Dedifferentiated amniotic fluid mesenchymal stem cell (primary cell): ENCODE results near the gene AUH.
A peak's percentile ranks its signal among the peaks of the same experiment; 100 is the strongest.

Source experiments
- DNase-seq: peaks from one replicate; pipeline ENCODE4 v3.0.0-alpha.2; 2016; ENCODE audit errors: extremely low spot score

The AUH gene

DNA sequence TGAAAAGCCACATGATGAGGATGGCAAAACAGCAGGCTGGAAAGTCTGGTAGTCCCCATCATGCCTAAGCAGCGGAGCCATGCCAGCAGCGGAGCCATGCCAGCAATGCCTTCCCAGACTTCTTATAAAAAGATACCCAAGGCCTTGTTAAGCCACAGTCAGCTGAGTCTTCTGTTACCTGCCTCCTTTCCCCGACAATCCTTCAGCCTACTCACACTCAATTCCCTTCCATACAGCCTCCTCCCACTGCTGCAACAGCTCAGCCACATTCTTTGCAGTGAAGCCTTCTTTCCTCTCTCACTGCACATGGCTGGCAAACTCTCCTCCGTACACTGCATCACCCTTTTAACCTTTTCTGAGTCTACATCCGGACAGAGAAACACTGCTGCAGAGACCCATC is 114.9 kb downstream of the AUH start:
- DNase-seq, result no peak

- no peak for DNase-seq
These were observed 116.0 kb downstream of the AUH start for GRCh38 chr9:91245431-91246313.

GRCh38 chr9:91243029-91243428 is 118.7 kb downstream of the AUH start:
- no peak for DNase-seq

GRCh38 chr9:91241909-91242308 is 119.8 kb downstream of the AUH start:
- DNase-seq, result no peak

- no peak for DNase-seq
These were observed 121.0 kb downstream of the AUH start for GRCh38 chr9:91240596-91241165.

- no peak for DNase-seq
These were observed 122.2 kb downstream of the AUH start for GRCh38 chr9:91239367-91240111.

DNA sequence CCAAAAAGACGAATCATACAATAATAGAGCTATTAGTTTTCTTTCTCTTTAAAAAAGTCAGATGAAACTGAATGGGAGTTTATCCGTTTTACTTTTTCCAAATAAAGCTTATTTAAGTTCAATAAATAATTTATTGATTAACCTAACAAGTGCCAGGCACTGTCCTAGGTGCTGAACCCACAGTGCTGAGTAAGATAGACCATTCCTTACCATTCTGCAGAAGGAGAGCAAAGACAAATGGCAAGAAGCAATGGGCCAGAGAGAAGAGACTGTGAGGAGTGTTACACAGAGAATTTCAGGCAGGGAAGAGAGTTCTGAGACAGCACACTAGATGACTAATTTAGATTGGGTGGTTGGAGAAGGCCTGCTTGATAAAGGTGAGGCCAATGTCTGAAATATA is 127.2 kb downstream of the AUH start:
- DNase-seq, result no peak

DNA sequence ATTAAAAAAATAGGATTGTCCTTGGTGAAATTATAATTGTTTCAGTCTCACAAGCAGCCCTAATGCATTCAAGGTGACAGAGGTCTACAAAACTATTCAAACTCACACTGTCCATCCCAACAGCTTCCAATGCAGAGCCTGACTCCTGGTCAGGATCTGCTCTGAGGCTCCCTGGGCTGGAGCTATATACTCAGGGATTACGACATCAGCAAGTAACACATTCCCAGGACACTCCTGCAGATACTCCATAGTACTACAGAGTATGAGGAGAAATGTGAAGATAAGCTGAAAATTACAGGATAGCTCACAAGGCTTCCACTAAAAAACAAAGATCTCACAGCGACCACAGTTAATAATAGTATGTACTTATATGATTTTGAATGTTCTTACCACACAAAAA is 130.1 kb downstream of the AUH start:
- DNase-seq, result no peak

GRCh38 chr9:91223000-91223399 is 138.7 kb downstream of the AUH start:
- DNase-seq, result no peak

GRCh38 chr9:91222457-91222856 is 139.3 kb downstream of the AUH start:
- DNase-seq, result no peak

GRCh38 chr9:91221332-91221731 is 140.4 kb downstream of the AUH start:
- DNase-seq, result peak; percentile 23

- DNase-seq, result no peak
These were observed 141.1 kb downstream of the AUH start for GRCh38 chr9:91220491-91221135.

DNA sequence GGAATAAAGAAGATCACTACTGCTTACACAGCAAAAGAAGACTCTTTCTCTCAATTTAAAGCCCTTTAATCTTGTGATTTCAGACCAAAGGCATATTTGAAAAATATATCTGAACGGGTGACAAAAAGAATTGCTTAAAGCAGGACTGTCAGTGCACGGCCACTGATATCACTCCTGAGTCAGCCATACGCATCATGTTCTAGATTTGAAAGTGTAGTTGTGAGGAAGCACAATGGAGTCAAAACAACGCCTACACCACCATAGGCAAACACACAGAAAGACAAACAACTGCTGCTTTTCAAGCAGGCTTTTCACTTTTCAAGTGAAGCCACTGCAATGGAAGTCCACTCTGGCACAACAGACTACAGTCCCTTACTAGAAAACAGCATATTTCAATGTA is 141.7 kb downstream of the AUH start:
- no peak for DNase-seq

- DNase-seq, result no peak
These were observed 142.2 kb downstream of the AUH start for GRCh38 chr9:91219557-91219956.

DNA sequence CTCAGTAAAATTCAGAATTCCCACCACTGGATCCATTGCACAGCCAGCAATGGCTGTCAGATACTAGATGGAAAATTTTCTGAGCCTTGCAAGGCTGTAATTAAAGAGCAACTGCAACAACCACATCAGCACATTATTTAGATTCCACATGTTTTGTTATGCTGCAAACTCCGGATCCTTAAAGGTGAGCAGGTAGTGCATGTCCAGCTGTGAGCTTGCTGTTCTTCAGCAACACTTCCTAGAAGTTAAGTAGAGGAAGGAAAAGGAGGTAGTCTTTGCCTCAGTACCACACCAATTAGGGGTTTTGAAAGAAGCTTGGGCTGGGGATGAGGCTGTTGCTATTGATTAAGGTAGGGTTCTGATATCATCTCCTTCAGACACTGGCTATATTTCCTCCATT is 144.3 kb downstream of the AUH start:
- no peak for DNase-seq

DNA sequence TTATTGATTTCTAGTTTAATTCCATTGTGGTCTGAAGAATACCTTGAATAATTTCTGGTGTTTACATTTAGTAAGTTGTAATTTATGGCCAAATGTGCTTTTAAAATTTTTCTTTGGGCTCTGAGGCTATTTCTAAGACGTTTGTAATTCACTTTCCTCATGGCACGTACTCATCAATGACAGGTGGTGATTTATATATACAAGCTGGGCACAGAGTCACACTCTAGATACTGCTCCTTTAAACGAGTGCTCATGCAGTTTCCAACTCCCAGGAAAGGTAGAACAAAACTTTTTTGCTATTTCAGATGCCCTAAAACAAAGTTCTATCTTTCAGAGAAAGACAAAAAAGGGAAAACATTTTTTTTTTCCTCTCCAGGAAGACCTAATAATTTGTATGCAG is 146.9 kb downstream of the AUH start:
- DNase-seq, result no peak

DNA sequence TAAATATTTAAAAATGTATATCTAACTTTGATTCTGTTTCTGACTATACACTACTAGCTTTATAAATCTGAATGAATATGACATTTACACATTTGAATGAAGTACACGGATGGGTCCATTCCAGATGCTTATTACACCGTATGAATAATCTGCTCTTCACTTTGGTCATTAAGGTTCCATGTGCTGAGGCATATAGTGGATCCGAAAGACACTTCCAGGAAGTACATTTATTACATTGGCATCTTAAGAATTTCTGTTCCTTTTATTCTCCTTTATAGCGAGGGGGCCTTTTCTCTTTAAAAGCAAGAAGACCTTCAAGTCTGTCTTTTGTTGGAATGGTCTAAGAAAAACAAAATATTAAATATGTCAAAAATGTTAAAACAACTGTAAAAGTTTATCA is 147.6 kb downstream of the AUH start:
- no peak for DNase-seq

DNA sequence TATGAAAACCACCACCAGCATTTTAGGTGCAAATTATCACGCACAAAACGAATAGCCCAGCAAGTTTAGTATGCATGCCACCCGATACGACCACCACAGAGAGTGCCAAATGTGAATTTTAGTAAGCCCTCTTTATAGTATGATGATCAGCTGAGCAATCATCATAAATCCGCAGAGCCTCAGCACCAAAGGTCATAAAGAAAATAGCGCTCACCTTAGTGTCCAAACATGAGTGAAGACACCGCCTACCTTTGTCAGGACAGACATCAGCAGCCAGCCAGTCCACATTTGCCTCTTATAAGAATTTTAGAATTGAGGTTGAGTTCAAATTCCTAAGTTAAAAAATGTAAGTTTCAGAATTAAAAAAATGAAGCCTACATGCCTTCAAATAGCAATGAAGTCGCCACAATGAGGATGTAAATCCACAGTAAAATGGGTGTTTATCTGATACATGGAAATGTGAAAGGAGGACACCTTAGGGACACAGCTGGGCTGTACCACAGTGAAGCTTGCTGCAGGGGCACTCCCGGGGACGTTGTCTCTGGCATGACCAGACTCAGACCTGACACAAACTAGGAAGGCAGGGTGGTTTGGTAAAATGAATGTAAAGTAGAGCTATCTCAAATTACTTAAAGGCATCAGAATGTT is 149.0 kb downstream of the AUH start:
- no peak for DNase-seq

- DNase-seq, result no peak
These were observed 149.8 kb downstream of the AUH start for GRCh38 chr9:91211919-91212318.

DNA sequence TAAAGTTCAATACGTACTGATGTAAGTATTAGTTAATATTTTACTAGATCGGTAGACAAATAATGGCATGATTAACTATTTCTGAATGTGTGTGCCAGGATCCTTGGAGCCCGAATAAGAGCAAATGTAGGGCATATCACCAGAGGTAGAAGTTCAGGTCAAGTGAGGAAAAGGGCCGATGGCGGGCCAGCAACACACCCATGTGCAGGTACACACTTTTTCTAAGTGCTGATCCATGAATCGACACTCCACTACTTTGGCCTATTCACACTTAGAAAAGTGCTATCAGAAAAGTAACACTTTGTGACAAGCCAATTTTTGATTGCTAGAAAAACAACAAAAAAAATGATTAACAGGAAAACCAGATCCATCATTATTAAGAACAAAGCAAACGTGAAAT is 150.3 kb downstream of the AUH start:
- no peak for DNase-seq

GRCh38 chr9:91210318-91210717 is 151.4 kb downstream of the AUH start:
- no peak for DNase-seq

GRCh38 chr9:91208837-91209236 is 152.9 kb downstream of the AUH start:
- DNase-seq, result no peak
